ENCODE measurements around the gene RNF169.

The RNF169 gene, protein sequence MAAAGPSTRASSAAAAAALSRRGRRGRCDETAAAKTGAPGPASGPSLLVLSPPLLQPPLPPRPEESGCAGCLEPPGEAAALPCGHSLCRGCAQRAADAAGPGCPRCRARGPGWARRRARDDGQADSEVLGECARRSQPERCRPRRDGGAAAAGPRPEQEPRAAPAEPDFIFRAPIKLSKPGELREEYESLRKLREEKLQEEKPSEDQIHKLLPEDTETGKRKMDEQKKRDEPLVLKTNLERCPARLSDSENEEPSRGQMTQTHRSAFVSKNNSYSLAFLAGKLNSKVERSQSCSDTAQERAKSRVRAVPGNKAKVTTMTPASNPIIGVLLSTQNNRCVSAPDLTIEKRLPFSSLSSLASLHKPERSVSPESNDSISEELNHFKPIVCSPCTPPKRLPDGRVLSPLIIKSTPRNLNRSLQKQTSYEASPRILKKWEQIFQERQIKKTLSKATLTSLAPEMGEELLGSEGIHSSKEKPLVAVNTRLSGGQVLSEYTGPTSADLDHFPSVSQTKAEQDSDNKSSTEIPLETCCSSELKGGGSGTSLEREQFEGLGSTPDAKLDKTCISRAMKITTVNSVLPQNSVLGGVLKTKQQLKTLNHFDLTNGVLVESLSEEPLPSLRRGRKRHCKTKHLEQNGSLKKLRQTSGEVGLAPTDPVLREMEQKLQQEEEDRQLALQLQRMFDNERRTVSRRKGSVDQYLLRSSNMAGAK

DNA sequence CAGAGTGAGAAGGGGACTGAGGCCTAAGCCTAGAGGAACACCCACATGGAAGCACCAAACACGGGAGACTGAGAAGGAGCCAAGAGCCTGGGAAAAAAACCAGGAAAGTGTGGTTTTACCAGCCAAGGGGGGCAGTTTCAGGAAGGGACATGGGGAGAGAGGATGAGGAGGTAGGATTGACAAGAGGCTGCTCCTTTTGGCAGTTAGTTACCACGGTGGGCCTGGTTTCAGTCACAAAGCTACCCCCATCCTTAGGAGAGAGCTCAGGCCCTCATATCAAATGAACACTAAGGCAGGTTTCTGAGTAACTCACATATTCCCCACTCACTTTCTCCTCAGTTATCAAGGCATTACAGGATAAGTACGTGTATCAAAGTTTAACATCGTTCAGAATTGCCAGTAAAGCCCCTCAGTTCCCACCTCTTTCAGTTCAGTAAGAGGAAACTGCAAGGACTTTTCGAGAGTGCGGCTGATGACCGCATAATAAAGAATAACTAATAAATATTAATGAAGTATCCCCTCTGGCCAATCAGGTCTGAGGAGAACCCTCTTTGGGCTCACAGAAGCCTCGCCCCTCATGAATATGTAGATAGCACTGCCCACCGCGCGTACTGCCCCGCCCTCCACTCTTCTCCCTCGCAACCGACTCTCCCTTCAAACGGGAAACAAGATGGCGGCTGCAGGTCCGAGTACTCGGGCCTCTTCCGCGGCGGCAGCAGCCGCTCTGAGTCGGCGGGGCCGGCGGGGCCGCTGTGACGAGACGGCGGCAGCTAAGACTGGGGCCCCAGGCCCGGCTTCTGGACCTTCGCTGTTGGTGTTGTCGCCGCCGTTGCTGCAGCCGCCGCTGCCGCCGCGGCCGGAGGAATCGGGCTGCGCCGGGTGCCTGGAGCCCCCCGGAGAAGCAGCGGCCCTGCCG is at the start of gene RNF169:
TSS of gene RNF169 (plus strand) at position 639 of the 916 bp plus-strand sequence. CDS start at position 671, 32 bp downstream.
- DNase-seq (ENCODE audit: low read depth), result peak; percentile 73

DNA sequence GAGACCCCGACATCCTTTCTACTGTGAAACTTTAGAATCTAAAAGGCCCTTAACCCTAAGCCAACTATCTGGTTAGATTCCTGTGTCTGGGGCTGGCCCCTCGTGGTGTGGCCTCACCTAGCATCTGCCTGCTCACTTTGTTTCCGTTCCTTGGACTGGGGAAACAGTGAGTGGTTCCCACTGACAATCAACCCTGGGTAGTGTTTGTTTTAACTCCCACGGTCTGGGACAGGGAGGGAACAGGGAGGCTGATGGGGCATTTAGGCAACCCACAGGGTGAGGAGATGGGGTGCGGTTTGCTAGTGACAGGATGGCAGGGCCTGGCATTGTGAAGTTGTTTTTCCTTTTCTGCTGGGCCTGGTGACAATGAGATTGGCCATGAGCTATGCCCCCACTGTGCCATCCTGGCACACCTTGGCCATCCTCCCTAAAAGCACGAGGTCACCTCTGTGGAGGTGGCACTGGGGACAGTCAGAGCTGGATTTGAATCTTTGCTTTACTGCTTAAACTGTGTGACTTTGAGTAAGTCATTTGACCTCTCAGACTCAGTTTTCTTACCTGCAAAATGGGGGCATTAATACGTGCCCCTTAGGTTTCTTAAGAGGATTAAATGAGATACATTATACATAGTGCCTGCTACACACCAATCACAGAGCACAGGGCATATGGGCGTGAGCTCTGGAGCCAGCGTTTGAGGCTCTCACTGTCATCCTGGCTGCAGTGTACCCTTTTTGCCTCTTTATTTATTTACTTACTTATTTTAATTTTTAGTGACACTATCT is 48.8 kb upstream of the RNF169 start:
- no peak for DNase-seq (ENCODE audit: low read depth)

DNA sequence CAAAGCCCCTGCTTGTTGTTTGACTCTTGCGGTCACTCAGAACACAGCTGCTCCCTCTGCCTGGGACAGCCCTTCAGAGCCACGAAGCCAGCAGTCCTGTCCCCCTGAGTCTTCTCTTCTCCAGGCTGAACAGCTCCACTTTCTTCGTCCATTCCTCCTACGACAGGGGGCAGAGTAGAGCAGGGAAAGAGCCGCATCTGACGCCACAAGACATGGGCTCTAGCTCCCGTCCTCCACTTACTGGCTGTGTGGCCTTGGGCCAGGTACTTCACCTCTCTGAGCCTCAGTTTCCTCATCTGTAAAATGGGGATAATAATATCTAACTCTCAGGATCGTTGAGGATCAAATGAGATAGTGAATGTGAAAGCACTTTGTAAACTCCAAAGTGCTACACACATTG is 47.3 kb upstream of the RNF169 start:
- no peak for DNase-seq (ENCODE audit: low read depth)

DNA sequence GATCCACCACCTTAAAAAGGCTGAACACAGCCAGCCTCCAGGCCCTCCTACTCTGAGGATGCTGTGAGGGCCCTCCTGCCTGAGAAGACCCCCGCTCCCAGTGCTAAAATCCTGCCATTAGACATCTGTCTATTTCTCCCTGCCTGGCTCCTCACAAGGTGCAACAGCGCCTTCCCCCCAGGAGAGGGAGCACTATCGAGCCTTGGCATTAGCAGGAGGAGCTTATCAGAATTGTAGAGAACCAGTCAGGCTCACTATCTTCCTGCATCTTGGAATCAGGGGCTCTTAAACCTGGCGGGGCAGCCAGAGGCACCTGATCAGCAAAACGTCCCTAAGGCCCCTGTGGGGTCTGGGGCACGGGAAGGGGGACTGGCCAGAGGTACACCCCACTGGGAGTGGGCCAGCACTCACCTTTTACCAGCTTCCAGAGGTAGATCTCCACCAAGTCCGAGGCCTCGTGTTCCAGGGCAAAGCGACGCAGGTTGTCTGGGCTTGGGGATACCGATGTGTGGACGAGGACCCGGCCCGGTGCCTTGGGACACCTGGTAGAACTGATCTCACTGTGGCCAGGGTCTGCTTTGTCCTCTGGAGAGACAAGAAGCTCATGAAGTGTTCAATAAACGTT is 46.2 kb upstream of the RNF169 start:
- DNase-seq (ENCODE audit: low read depth), result peak; percentile 20

DNA sequence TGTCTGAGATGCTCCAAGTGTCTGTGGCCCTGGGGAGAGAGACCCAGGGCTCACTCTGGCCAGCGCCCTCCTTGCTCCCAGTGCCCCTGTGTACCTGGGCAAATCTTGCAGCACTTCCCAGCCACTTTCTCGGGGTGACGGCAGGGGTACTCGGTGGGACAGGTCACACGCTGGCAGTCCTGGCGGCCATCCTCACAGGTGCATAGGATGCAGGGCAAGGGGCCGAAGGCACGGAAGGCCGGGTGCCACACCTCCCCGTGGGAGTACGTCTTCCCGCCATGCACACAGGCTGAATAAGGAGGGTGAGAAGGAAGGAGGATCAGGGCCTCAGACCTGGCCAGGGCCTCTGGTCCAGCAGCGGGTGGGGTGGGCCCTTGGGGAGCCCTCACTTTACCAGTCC is 45.4 kb upstream of the RNF169 start:
- DNase-seq (ENCODE audit: low read depth), result no peak

DNA sequence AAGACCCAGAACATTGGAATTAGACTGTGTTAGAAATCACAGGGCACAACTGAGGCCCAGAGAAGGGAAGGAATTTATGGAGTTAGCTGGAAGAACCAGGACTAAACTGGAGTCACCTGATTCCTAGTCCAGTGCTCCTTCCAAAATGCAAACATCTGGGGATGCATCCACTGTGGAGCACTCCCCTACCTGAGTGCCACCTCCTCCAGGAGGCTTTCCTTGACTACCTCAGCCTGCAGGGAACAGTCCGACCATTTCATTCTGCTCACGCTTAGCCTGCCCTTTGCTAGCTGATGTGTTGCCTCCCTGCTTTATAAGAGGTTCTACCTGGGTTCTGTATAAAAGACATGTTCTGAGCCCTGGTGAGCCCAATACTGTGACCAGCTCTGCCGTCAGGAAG is 41.5 kb upstream of the RNF169 start:
- no peak for DNase-seq (ENCODE audit: low read depth)

DNA sequence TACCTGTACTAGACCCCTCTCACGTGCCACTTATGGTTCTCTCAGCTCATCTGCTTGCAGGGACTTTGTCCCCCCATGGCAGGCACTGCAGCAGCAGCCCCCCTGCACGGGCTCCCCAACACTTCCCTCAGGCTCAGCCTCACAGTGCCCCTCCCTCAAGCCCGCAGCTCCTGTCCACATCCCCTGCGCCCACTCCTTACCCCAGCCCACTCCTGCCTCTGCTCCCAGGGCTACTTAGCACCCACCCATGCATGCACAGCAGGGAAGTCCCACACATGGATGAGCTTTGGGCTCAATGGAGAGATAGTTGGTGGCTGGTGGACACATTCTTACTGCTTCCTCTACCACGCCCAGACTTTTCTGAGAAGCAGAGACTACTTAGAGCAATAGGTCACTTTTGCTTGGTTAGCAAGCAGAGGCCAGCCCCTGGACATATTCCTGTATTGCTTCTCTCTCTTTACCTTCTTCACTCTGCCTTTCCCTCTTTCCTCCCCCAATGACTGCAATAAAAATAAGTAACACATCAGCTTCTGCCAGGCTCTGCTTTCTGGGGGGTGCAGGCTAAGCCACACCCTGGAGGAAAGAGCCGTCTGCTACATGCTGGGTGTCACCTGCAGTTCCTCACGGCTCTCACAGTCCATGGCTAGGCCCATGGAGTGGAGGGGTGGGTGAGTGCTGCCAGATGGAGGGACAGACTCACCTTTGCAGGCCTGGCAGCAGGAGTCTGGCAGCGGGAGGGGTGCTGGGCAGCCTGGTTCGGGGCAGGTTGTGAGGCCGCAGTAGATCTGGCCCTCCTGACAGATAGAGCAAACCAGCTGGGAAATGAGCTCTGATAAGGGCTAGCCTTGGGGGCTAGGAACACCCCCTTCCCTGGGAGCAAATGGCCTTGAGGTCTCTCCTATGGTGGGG is 40.8 kb upstream of the RNF169 start:
- no peak for DNase-seq (ENCODE audit: low read depth)

DNA sequence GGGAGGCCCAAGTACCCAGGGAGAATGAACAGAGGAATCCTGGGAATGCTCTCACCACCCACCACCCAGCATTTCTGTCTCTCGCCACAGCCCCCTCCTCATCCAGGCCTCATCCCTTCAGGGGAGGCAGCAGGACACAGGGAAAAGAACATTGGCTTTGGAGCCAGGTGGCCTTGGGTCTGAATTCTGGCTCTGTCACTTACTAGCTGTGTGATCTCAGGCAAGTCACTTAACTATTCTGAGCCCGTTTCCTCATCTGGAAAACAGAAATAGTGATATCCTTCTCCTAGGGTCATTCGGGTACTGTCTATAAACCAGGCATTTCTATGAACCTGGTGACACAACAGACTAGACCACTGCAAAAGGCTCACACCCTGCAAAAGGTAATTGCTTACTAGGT is 39.5 kb upstream of the RNF169 start:
- DNase-seq (ENCODE audit: low read depth), result no peak

DNA sequence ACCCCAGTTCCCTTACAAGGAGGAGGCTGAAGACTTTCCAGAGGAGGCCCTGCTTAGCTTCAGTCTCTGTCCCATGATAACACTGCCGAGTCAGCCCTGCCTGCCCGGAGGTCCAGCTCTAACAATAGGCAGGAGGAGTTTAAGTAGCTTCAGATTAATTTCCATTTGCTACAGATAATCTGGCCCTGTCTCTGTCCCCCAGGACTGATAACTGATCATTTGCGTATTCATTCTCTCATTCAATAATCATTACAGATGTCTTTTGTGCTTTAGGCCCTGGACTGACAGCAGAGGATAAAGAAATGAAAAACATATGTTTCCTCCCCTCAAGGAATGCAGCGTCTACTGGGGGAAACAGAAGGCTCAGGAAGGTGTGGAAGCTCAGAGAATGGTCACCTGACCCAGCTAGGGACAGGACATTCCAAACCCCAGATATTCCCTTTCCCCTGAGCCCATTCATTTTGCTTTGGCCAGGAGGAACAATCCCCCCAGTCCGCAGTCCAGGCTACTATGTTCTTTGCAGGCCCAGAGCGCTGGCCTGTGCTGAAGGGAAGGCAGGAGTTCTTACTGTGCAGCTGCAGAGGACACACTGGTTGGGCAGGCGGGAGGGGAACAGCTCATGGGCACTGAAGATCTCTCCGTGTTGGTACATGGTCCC is 38.2 kb upstream of the RNF169 start:
- no peak for DNase-seq (ENCODE audit: low read depth)

DNA sequence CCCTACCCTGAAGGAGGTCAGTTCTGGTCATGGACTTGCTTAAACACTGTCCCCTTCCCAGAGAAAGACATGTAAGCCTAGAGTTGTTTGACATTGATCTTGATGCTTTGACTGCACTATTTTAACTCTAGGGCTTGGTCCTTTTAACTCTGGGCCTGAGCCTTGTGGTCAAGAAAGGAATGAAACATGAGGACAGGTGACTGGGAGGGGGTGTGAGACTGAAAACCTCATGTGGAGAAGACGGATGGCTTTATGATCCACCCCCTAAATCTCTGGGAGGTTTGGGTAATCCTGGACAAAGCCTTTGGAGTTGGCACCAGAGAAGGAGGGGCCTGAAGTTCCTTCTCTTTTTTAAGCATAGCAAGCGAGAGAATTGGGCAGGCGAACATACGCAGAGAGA is 35.0 kb upstream of the RNF169 start:
- no peak for DNase-seq (ENCODE audit: low read depth)

DNA sequence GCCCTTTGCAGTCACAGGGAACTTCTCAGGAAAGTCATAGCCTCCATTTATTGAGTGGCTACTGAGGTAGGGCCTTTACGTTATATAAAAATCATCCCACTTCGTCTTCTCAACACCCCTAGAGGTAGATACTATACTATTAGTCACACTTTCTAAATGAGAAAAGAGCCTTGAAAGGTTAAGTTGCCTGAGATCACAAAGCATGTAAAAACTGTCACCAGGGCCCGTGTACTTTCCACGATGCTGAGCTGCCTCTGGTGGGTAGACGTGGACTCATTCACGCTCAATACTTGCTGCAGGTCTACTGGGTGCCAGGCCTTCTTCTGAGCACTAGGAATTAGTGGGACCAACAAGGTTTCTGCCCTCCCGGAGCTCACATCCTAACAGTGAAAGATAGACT is 33.7 kb upstream of the RNF169 start:
- DNase-seq (ENCODE audit: low read depth), result no peak

DNA sequence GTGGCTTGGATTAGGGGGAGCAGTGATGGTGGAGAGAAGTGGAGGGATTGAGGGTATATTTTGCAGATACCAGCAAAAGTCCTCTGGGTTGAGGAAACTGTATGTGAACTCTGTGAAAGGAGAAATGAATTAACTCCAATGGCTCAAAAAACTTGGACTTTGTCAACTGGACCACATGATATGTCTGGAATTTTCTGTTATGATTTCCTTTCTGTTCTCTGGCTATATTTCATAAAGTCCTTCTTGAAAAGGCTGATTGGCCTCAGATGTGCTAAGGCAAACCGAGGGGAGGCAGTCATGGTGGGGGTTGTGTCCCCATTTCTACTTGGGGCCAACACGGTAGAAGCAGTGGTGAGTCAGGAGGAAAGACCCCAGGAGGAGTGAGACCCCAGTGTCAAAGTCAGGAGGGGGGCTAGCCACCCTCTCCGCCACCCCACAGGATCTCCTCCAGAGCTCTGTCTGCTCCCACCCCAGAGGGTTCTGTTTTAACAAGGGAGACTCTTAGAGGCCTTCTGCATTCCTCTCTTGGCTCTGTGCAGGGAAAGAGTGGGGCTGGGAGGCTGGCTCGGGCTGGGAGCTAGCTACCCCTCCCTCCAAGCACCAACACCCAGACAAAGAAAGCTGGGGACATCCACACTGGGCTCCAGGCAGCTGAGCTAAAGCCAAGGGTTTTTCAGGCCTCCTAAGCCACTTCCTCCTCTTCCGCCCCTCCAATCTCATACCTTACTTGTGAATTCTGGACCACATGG is 31.3 kb upstream of the RNF169 start:
- DNase-seq (ENCODE audit: low read depth), result no peak

DNA sequence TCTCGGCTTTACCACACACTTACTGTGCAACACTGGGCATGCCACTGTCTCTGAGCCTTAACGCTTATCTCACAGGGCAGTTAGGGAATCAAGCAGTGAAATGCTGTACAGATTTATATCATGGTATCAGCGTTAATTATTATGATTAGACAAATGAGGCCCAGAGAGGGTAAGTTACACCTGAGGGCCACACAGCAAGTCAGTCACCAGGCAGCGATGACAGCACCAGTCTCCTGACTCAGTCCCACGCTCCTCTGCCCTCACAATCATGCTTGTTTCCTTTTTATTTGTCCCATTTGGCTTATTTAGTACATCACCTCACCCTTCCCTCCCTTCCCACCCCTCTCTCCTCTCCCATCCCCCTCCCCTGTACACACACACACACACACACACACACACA is 29.6 kb upstream of the RNF169 start:
- no peak for DNase-seq (ENCODE audit: low read depth)

DNA sequence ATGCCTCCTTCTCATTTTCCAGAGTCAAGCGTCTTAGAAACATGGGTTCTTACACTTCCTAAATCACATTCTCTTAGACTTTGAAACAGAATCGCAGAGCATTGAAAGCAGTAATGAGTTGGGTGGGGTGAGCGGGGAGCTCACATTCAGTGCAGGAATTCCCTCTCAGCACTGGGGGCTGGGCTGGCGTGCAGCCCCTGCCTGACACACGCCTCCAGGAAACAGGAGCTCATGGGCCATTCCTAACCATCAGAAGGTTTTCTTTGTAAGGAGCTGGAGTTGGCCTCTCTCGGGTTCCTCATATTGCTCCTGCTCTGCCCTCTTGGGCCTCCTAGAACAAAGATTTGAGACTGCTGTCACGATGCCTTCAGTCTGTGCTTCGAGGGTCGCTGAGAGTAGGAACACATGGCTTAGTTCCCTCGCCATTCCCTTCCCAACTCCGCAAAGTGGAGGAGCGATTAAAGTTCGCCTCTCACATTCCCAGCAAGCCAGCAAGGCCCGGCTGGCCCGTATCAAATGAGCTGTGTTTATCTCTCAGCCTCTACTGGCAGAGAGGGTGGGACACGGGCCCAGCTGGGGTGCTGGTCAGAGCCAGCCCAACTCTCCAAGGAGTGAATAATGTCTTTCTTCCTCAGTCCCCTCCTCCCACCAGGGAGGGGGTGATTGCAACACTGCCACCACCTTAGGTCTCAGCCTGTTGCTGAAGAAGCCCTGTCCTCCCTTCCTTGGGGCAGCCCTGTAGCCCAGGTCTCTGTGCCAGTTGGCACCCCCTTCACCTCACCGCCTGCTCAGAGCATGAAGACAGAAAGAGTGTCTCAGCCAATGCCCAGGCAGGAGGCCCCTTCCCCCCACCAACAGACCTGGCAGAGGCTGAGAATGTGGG is 27.8 kb upstream of the RNF169 start:
- DNase-seq (ENCODE audit: low read depth), result no peak

DNA sequence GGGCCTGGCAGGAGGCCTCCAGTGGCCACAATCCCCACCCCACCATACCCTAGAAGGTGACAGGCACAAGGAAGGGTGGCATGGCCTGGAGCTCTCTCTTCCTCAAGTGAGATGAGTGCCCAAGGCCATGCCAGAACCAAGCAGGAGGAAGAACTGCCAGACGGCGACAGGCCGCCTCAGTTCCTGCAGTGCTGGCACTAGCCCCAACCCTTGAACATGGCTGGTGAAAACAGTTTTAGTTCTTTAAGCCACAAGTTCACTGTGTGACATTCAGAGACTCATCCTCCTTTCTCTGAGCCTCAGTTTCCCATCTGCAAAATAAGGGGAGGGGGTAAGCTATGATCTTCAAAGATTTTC is 27.2 kb upstream of the RNF169 start:
- no peak for DNase-seq (ENCODE audit: low read depth)

DNA sequence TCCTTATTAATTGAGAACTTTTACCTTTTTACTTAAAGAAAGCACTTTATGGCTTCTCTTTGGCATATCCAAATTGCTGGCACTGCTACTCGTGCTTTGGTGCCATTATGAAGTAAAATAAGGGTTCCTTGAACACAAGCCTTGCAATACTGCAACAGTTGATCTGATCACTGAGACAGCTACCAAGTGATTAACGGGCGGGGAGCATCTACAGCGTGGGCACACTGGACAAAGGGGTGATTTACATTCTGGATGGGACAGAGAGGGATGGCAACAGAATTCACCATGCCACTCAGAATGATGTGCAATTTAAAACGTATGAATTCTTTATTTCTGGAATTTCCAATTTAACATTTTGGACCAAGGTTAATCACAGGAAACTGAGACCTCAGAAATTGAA is 25.1 kb upstream of the RNF169 start:
- no peak for DNase-seq (ENCODE audit: low read depth)

DNA sequence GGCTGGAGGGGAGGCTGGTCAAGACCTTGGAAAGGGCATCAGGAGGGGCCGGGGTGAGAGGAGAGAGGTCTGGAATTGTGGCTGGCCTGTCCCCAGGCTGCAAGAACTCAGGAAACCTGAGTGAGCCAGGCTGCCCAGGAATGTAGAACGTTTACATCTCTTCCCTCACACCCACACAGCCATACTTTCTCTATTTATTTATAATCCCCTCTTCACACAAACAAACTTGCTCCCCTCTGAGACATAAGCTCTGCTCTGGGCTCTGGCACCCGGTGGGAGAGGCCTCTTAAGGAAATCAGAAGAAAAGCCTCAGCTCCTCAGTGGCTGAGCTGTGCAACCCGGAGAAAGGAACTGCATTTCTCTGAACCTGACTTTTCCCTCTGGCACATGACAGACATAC is 22.9 kb upstream of the RNF169 start:
- no peak for DNase-seq (ENCODE audit: low read depth)
